HG02610 (cell line): Measurements from ENCODE around the gene CPNE6.
"Not testable (repeated sequence)": the region's sequence is repeated elsewhere in the genome, so short reads cannot be mapped to it uniquely, and the experiment has no call there.

Experiments
- ATAC-seq: cut with Tn5 transposase; IDR thresholded peaks from one replicate; pipeline ENCODE4 v1.9.1; 2021; ENCODE audit warnings: mild to moderate bottlenecking, moderate library complexity; ENCODE audit not compliant: unreplicated experiment

Gene CPNE6

DNA sequence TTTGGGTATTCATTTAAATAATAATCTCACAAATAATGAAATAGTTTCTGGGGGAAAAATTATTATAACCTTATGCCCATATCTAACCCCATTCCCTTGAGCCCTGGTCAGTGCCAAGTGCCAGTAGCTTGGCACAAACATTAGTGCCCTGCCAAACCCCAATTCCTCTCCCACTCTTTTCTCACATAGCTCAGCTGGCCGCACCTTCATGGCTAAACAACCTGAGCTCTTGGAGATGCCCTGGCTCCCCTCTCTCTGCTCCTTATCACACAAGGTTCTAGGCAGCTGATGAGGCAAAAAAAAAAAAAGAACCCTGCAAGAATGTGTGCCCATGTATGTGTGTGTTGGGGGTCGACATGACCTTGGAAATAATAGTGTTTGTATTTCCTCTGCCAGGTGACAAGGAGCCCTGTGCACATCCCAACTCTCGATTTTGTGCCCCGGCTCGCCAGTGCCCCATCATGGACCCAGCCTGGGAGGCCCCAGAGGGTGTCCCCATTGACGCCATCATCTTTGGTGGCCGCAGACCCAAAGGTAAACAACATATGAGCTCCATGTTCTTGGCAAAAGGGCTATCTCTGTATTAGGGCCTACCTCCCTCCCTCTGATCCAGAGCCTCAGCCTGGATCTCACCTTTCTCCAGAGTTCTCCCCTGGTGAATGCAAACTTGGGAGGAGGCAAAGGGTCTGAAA, 31.1 kb downstream of the CPNE6 start:
- ATAC-seq: no peak

DNA sequence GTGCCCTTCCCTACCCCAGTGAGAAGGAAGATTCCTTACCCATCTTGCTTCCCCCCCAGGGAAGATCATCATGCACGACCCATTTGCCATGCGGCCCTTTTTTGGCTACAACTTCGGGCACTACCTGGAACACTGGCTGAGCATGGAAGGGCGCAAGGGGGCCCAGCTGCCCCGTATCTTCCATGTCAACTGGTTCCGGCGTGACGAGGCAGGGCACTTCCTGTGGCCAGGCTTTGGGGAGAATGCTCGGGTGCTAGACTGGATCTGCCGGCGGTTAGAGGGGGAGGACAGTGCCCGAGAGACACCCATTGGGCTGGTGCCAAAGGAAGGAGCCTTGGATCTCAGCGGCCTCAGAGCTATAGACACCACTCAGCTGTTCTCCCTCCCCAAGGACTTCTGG, 32.1 kb downstream of the CPNE6 start:
- ATAC-seq: no peak

GRCh38 chr14:24105609-24106239, 34.4 kb downstream of the CPNE6 start:
- ATAC-seq: not testable (repeated sequence)

GRCh38 chr14:24106672-24107271, 35.4 kb downstream of the CPNE6 start:
- ATAC-seq: no peak

GRCh38 chr14:24108336-24108874, 37.0 kb downstream of the CPNE6 start:
- ATAC-seq: no peak

DNA sequence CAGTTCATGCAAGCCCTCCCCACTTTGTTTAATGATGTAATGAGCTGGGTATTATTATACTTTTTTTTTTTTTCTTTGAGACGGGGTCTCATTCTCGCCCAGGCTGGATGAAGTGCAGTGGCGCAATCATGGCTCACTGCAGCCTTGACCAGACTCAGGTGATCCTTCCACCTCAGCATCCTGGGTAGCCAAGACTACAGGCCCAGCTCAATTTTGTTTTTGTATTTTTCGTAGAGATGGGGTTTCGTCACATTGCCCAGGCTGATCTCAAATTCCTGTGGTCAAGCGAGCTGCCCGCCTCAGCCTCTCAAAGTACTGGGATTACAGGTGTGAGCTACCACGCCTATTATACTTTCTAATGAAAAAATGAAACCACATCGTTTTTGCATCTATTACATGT, 38.7 kb downstream of the CPNE6 start:
- ATAC-seq: no peak

DNA sequence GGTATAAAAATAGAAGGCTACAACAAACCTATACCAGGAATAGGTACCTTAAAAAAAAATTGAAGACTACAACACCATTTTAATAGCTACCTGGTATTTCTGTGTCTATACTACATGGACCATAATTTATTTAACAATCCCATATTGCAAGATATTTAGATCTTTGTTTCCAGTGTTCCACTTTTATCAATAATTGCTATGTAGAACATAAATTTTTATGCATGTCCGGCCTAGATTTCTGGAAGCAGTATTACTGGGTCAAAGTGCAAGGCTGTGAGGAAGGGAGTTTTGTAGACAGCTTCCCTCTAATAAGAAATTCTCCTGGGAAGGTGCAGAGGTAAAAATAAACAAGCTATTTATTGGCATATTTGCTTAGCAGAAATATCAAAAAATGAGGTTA, 39.2 kb downstream of the CPNE6 start:
- ATAC-seq: no peak

GRCh38 chr14:24113379-24113800, 42.0 kb downstream of the CPNE6 start:
- ATAC-seq: no peak

GRCh38 chr14:24113801-24114531, 42.6 kb downstream of the CPNE6 start:
- peak; percentile 21 for ATAC-seq

GRCh38 chr14:24114532-24115421, 43.4 kb downstream of the CPNE6 start, which contains the start of the genes DCAF11 and NRL:
Gene DCAF11, plus strand, starts transcription at chr14:24114777. Its CDS starts 818 bp downstream, at chr14:24115595.
Gene NRL, minus strand, starts transcription at chr14:24114949. Its CDS starts 32,101 bp downstream, at chr14:24082848.
- ATAC-seq: peak; percentile 87

DNA sequence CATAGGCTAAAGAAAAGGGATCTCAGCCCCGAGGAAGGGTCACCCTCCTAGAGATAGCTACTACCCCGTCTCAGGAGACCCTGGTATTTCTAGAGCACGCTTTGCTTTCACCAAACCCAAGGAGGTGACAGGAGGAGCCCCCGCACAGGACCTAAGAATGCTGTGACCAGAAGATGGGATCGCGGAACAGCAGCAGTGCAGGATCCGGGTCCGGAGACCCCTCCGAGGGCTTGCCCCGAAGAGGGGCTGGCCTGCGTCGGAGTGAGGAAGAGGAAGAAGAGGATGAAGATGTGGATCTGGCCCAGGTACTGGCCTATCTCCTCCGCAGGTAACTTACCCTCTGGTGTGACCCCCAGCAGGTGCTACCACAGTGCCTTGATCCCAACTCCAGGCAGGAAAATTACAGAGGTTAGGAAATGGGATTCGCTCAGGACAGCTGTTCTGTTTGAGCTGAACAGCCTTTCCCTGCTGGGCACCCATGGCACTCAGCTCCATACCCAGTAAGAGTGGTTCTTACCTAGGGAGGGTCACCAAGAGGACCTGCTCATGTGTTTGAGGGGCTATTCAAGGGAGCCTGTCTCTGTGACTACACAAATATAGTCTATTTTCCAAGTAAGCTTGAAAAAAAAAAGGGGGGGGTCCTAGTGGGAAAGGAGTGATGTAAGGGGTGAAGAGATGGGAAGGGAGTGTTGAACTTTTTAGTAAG, 44.2 kb downstream of the CPNE6 start:
- ATAC-seq: no peak

- no peak for ATAC-seq
Observed at GRCh38 chr14:24116128-24116814, 44.9 kb downstream of the CPNE6 start.

GRCh38 chr14:24117179-24117578, 45.8 kb downstream of the CPNE6 start:
- no peak for ATAC-seq

- ATAC-seq: no peak
Observed at GRCh38 chr14:24119691-24120090, 48.3 kb downstream of the CPNE6 start.

DNA sequence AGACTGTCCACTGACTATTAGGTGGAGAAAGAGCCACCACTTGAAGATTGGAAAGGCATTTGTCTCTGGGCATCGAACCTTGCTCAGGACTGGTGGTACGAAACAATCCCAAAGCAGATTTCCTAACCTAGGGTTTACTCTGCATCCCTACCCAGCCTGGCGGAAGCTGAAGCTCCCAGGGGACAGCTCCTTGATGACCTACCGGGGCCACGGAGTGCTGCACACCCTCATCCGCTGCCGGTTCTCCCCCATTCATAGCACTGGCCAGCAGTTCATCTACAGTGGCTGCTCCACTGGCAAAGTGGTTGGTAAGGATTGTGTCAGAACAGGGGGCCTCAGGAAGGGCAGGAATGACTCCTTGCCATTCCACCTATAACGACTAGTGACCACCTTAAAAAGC, 49.8 kb downstream of the CPNE6 start:
- no peak for ATAC-seq

DNA sequence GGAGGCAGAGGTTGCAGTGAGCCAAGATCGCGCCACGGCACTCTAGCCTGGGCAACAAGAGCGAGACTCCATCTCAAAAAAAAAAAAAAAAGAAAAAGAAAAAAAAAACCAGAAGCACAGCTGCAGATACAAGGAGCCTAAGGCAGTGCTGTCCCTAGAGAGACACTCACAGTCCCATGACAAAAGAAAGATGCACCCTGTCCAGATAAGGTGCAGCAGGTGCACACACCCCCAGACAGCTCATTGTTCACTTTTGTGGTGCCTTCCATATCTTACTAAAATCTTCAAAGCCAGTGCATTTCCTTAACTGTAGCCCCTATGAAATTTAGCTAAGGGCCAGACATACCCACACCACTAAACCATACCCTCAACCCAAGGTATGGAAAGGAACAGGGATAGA, 51.1 kb downstream of the CPNE6 start:
- no peak for ATAC-seq

DNA sequence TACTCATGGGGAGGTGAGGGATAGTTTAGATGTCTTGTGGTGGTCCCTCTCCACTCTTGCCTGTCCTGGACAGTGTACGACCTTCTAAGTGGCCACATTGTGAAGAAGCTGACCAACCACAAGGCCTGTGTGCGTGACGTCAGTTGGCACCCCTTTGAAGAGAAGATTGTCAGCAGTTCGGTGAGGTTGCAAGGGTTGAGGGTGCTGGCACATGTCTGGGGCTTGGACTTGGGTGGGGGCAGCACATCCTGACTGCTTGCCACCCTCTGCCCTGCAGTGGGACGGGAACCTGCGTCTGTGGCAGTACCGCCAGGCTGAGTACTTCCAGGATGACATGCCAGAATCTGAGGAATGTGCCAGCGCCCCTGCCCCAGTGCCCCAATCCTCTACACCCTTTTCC, 51.5 kb downstream of the CPNE6 start:
- no peak for ATAC-seq

DNA sequence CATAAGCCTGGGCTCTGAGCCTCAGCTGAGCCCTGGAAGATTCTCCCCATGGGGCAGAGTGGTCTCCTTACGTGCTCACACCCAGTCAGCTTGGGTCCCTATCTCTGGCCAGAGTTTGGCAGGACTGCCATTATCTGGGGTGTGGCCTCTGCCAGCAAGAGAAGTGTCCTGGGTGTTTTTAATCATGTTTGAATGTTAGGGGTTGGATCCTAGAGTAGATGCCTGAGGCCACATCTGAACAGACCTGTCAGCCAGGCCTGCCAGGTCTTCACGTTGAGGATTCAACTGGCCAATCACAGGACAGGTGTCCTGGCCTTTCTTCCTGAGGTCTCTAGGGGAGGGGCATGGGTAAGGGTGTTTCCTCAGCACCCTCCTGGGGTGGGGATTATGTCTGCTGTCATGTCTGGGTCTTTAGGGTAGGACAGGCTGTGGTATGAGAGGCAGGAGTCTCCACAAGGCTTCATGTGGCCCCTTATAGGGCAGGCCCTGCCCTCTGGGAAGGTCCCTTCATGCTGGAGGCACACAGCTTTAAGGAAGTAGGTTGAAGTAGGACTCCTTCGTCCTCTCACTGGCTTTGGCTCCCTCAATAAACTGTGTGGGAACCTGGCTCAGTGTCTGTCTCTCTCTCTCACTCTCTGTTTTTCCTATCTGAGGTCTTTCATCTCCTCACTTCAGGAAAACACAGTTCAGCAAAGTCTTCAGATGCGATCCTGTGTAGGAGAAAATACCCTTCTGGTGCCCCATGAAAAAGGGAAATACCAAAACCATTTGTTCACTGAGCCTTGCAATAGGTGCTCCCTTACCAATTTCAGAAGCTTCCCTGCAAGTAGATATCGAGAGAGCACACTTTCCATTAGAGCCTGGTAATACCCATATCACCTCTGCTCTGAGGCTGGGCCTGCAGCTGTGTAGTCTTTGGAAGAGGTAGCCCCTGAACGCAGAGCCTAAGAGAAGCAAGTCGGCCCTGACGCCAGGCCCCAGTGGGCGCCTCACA, 52.4 kb downstream of the CPNE6 start:
- peak; percentile 81 for ATAC-seq
